ENCODE data around the gene ZKSCAN8. TPM values are rescaled to one million over a fixed set of nuclear protein-coding genes. Genes with fewer than 3 reads are reported as not detected.

ZKSCAN8 gene
- total and polyA plus RNA-seq, 10 donors = 3.1 to 33.0 (median 24.9) TPM

GRCh38 chr6:28206928-28207509 is 65.3 kb downstream of the ZKSCAN8 start:
- Histone ChIP-seq H3K9me3 (peaks cover 0 to 36% (median 13%) of the 10 kb centered on the region in 8 donors), H3K4me3 (peak overlapping the region in 6 of 8 donors; percentile 4 to 58 (median 24)), H3K27me3 (replicated peaks in 1 of 7) (peaks cover 4 to 96% (median 72%) of the 10 kb centered on the region in 7 donors), H3K4me1 (peaks cover under 1 to 22% (median 16%) of the 10 kb centered on the region in 6 donors), H3K27ac (peak overlapping the region in 3 of 8 donors; percentile 20 to 37 (median 29)), H3K36me3 (no peaks in the 10 kb centered on the region)
- DNase-seq = no peak
- intact Hi-C loops (cut with DNase I; ENCODE audit: low total_unique reads) = no loop called here
- WGBS, 5 donors = 10 to 15% (median 13%) methylated on average over 15 of the region's 15 CpGs
- TF ChIP-seq CTCF (IDR thresholded peaks at IDR 0.05 in 8 of 11, conservative IDR thresholded peaks at IDR 0.05 in 3 of 11) (no peak), POLR2A (IDR thresholded peaks at IDR 0.05) (no peak), POLR2AphosphoS5 (IDR thresholded peaks at IDR 0.05) (no peak)

- Histone ChIP-seq H3K36me3 (no peaks in the 10 kb centered on the region), H3K27ac (peak overlapping the region in 3 of 8 donors; percentile 20 to 37 (median 29)), H3K4me3 (peak overlapping the region in 6 of 8 donors; percentile 4 to 58 (median 24)), H3K4me1 (peaks cover 6 to 28% (median 22%) of the 10 kb centered on the region in 6 donors), H3K9me3 (peaks cover 0 to 36% (median 13%) of the 10 kb centered on the region in 8 donors), H3K27me3 (replicated peaks in 1 of 7) (peaks cover 4 to 100% (median 77%) of the 10 kb centered on the region in 7 donors)
- peak; percentile 79 for DNase-seq
- WGBS, 5 donors = 1 to 3% (median 2%) methylated on average over 19 to 35 of the region's 35 CpGs
- intact Hi-C loops (cut with DNase I; ENCODE audit: low total_unique reads) = no loop called here
- TF ChIP-seq POLR2A (IDR thresholded peaks at IDR 0.05) = no peak
- peak in 2 of 3 donors; percentile 44 to 49 for TF ChIP-seq POLR2AphosphoS5 (IDR thresholded peaks at IDR 0.05)
These were observed 65.9 kb downstream of the ZKSCAN8 start for GRCh38 chr6:28207510-28208110.

- intact Hi-C loops (cut with DNase I; ENCODE audit: low total_unique reads) = no loop called here
- Histone ChIP-seq H3K4me1 (peaks cover 7 to 33% (median 27%) of the 10 kb centered on the region in 6 donors), H3K36me3 (no peaks in the 10 kb centered on the region), H3K9me3 (peaks cover 0 to 33% (median 12%) of the 10 kb centered on the region in 8 donors), H3K4me3 (peak overlapping the region in 6 of 8 donors; percentile 4 to 58 (median 24)), H3K27ac (peak overlapping the region in 3 of 8 donors; percentile 20 to 37 (median 29)), H3K27me3 (replicated peaks in 1 of 7) (peaks cover 6 to 100% (median 83%) of the 10 kb centered on the region in 7 donors)
- no peak for DNase-seq
- TF ChIP-seq POLR2A (IDR thresholded peaks at IDR 0.05) = no peak
- TF ChIP-seq POLR2AphosphoS5 (IDR thresholded peaks at IDR 0.05) = no peak
- no peak for TF ChIP-seq CTCF (IDR thresholded peaks at IDR 0.05 in 8 of 11, conservative IDR thresholded peaks at IDR 0.05 in 3 of 11)
- 5 to 11% (median 7%) methylated on average over 23 of the region's 23 CpGs for WGBS, 5 donors
These were observed 66.5 kb downstream of the ZKSCAN8 start for GRCh38 chr6:28208111-28208659.

Other genes with a start within 250 kb of the ZKSCAN8 start
- not detected for gene OR2B2, start 229.5 kb upstream of the ZKSCAN8 start, total RNA-seq
- not detected for gene OR2B2, start 229.5 kb upstream of the ZKSCAN8 start, polyA plus RNA-seq
- 1 to 10 TPM in 1 of 7 donors, not detected in 6; 1.5 TPM for gene OR2B6, start 184.6 kb upstream of the ZKSCAN8 start, total RNA-seq
- under 1 TPM in 1 of 3 donors, not detected in 2; 0.18 TPM for gene OR2B6, start 184.6 kb upstream of the ZKSCAN8 start, polyA plus RNA-seq
- 1 to 10 TPM in 4 of 7 donors, under 1 TPM in 3; 0.60 to 2.0 (median 1.0) TPM for gene ZNF165, start 61.3 kb upstream of the ZKSCAN8 start, total RNA-seq
- 1 to 10 TPM in 2 of 3 donors, under 1 TPM in 1; 0.77 to 1.9 (median 1.3) TPM for gene ZNF165, start 61.3 kb upstream of the ZKSCAN8 start, polyA plus RNA-seq
- 10 to 100 TPM in 2 of 7 donors, 1 to 10 TPM in 5; 6.2 to 11.7 (median 8.4) TPM for gene ZSCAN16, start 17.3 kb upstream of the ZKSCAN8 start, total RNA-seq
- 10 to 100 TPM in 1 of 3 donors, 1 to 10 TPM in 2; 8.6 to 11.1 (median 8.8) TPM for gene ZSCAN16, start 17.3 kb upstream of the ZKSCAN8 start, polyA plus RNA-seq
- gene ZSCAN9, start 83.4 kb downstream of the ZKSCAN8 start, total RNA-seq = 10 to 100 TPM; 11.2 to 25.7 (median 15.4) TPM
- gene ZSCAN9, start 83.4 kb downstream of the ZKSCAN8 start, polyA plus RNA-seq = 10 to 100 TPM in 2 of 3 donors, 1 to 10 TPM in 1; 6.9 to 13.8 (median 10.2) TPM
- gene ZKSCAN4, start 110.4 kb downstream of the ZKSCAN8 start, total RNA-seq = 10 to 100 TPM in 6 of 7 donors, 1 to 10 TPM in 1; 8.5 to 13.7 (median 12.5) TPM
- 1 to 10 TPM; 5.2 to 8.0 (median 6.8) TPM for gene ZKSCAN4, start 110.4 kb downstream of the ZKSCAN8 start, polyA plus RNA-seq
- 1 to 10 TPM in 4 of 7 donors, under 1 TPM in 3; 0.64 to 3.1 (median 1.4) TPM for gene NKAPL, start 117.4 kb downstream of the ZKSCAN8 start, total RNA-seq
- 1 to 10 TPM; 1.2 to 1.7 (median 1.4) TPM for gene NKAPL, start 117.4 kb downstream of the ZKSCAN8 start, polyA plus RNA-seq
- gene ZSCAN26, start 125.3 kb downstream of the ZKSCAN8 start, total RNA-seq = 10 to 100 TPM; 14.4 to 46.3 (median 26.6) TPM
- gene ZSCAN26, start 125.3 kb downstream of the ZKSCAN8 start, polyA plus RNA-seq = 10 to 100 TPM in 2 of 3 donors, 1 to 10 TPM in 1; 9.5 to 12.8 (median 12.4) TPM
- 1 to 10 TPM; 2.7 to 7.8 (median 4.5) TPM for gene PGBD1, start 139.7 kb downstream of the ZKSCAN8 start, total RNA-seq
- gene PGBD1, start 139.7 kb downstream of the ZKSCAN8 start, polyA plus RNA-seq = 1 to 10 TPM; 1.6 to 3.1 (median 2.4) TPM
- 10 to 100 TPM in 1 of 7 donors, 1 to 10 TPM in 6; 2.8 to 13.7 (median 4.2) TPM for gene ZSCAN31, start 194.3 kb downstream of the ZKSCAN8 start, total RNA-seq
- gene ZSCAN31, start 194.3 kb downstream of the ZKSCAN8 start, polyA plus RNA-seq = 1 to 10 TPM; 1.2 to 2.5 (median 1.7) TPM
- 1 to 10 TPM; 4.9 to 8.4 (median 7.1) TPM for gene ZKSCAN3, start 208.1 kb downstream of the ZKSCAN8 start, total RNA-seq
- gene ZKSCAN3, start 208.1 kb downstream of the ZKSCAN8 start, polyA plus RNA-seq = 1 to 10 TPM; 1.0 to 2.2 (median 1.6) TPM

Measured in spleen (tissue), 11 donors.